SH-SY5Y (cell line): ENCODE results near the gene RAD51B.

Experiments used
- GATA2 ChIP-seq: IDR thresholded peaks from 2 replicates; pipeline ENCODE4 v1.6.1; 2011; ENCODE audit warnings: mild to moderate bottlenecking, low read depth, low read length
- GATA3 ChIP-seq: IDR thresholded peaks from 2 replicates; pipeline ENCODE4 v1.6.1; 2011; ENCODE audit warnings: low read depth, mild to moderate bottlenecking, low read length, moderate library complexity

DNA sequence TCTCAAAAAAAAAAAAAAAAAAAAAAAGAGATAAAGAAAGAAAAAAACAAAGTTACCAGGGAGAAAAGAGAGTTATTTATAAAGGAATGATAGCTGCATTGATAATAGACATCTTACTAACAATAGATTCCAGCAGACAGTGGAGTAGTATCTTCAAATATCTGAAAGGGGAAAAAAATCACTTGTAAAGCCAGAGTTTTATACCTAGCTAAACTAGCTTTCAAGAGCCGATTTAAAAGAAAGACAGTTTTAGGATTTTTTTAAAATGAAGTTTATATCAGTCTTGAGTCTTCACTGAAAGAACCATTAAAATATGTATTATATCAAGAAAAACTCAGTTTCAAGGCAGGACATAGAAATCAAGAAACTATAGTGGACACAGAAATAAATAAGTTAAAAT lies 710.9 kb downstream of the RAD51B start:
- TF ChIP-seq GATA2 (no peak), GATA3 (no peak)
